GM21526 (cell line): Measurements from ENCODE around the gene PLEKHH2.

Experiments
- ATAC-seq: cut with Tn5 transposase; IDR thresholded peaks from one replicate; pipeline ENCODE4 v1.9.1; 2021; ENCODE audit warnings: moderate library complexity; ENCODE audit not compliant: unreplicated experiment, low FRiP score

The PLEKHH2 gene

GRCh38 chr2:43800894-43801293, 163.8 kb downstream of the PLEKHH2 start:
- ATAC-seq: no peak

GRCh38 chr2:43802135-43802534, 165.1 kb downstream of the PLEKHH2 start:
- no peak for ATAC-seq

GRCh38 chr2:43803113-43803512, 166.1 kb downstream of the PLEKHH2 start:
- ATAC-seq: no peak

- ATAC-seq: no peak
These were observed 169.6 kb downstream of the PLEKHH2 start for GRCh38 chr2:43806719-43807031.

GRCh38 chr2:43810452-43810851, 173.4 kb downstream of the PLEKHH2 start:
- no peak for ATAC-seq

GRCh38 chr2:43810888-43811287, 173.8 kb downstream of the PLEKHH2 start:
- ATAC-seq: no peak

GRCh38 chr2:43812006-43812405, 174.9 kb downstream of the PLEKHH2 start:
- ATAC-seq: no peak

GRCh38 chr2:43812947-43813346, 175.9 kb downstream of the PLEKHH2 start:
- ATAC-seq: no peak

- no peak for ATAC-seq
These were observed 177.7 kb downstream of the PLEKHH2 start for GRCh38 chr2:43814711-43815110.
